Lower leg skin (tissue), 3 donors: ENCODE measurements around the gene NEO1.

Experiments used
- POLR2A ChIP-seq, 2 donors: fragments of 450-650 bp; IDR thresholded peaks; one replicate each; pipeline ENCODE4 v1.6.1; 2016 to 2017; ENCODE audit warnings: antibody characterized with exemption in 2 of 2, mild to moderate bottlenecking in 1 of 2, moderate library complexity in 1 of 2
- TF ChIP-seq, protein P1 (sequence below), 3 donors: fragments of 450-650 bp; IDR thresholded peaks; one replicate each; pipeline ENCODE4 v1.5.1; 2016; ENCODE audit warnings: antibody characterized with exemption in 3 of 3, mild to moderate bottlenecking in 3 of 3, moderate library complexity in 2 of 3

DNA sequence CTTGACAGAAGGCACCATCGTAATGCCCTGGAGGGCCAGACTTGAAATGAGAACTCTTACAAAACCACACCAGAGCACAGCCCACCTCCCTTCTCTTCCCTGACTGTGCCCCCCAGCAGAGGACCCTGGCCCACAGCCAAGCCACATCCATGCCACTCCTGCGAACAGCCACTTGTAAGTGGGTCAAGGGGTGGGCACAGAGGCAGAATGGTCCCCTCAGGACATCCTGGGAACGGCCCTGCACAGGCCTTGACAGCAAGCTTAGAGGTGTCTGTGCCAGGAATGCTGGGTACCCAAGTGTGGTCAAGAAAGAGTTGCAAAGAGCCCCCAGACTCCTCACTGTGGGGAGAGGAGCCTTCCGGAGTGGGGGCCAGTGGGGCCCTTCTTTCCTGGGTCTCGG, 283.2 kb downstream of the NEO1 start:
- TF ChIP-seq, protein P1, sequence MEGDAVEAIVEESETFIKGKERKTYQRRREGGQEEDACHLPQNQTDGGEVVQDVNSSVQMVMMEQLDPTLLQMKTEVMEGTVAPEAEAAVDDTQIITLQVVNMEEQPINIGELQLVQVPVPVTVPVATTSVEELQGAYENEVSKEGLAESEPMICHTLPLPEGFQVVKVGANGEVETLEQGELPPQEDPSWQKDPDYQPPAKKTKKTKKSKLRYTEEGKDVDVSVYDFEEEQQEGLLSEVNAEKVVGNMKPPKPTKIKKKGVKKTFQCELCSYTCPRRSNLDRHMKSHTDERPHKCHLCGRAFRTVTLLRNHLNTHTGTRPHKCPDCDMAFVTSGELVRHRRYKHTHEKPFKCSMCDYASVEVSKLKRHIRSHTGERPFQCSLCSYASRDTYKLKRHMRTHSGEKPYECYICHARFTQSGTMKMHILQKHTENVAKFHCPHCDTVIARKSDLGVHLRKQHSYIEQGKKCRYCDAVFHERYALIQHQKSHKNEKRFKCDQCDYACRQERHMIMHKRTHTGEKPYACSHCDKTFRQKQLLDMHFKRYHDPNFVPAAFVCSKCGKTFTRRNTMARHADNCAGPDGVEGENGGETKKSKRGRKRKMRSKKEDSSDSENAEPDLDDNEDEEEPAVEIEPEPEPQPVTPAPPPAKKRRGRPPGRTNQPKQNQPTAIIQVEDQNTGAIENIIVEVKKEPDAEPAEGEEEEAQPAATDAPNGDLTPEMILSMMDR (IDR thresholded peaks at IDR 0.05): no peak
- TF ChIP-seq POLR2A (IDR thresholded peaks at IDR 0.05): no peak
